Fibroblast of lung (primary cell): Measurements from ENCODE around the gene ITPR2. TPM values are rescaled to one million over a fixed set of nuclear protein-coding genes. Genes with fewer than 3 reads are reported as not detected.

Experiments
- DNase-seq, 2 donors: peaks; one replicate each; pipeline versions ENCODE4 v3.0.0 to v3.0.0-alpha.2; 2010; ENCODE audit warnings: low read depth in 2 of 2
- H2AFZ ChIP-seq: 2 replicates; pipeline ENCODE4 v1.5.1; 2012; ENCODE audit warnings: low read length, control low read depth, inconsistent platforms
- H3K27ac ChIP-seq: 2 replicates; pipeline ENCODE4 v1.5.1; 2011; ENCODE audit warnings: low read length, control low read depth; ENCODE audit not compliant: insufficient read depth
- H3K27me3 ChIP-seq: 2 replicates; pipeline ENCODE4 v1.5.1; 2011; ENCODE audit warnings: mild to moderate bottlenecking, low read length; ENCODE audit not compliant: control insufficient read depth, insufficient read depth
- H3K36me3 ChIP-seq: 2 replicates; pipeline ENCODE4 v1.5.1; 2011; ENCODE audit warnings: low read length; ENCODE audit not compliant: control insufficient read depth, insufficient read depth
- H3K4me1 ChIP-seq: 2 replicates; pipeline ENCODE4 v1.5.1; 2011; ENCODE audit warnings: low read length; ENCODE audit not compliant: control insufficient read depth, insufficient read depth; ENCODE audit errors: extremely low read depth
- H3K4me2 ChIP-seq: 2 replicates; pipeline ENCODE4 v1.5.1; 2011; ENCODE audit warnings: low read length, control low read depth; ENCODE audit not compliant: insufficient read depth; ENCODE audit errors: extremely low read depth
- H3K4me3 ChIP-seq, 4 experiments: fragments of 200-600 bp in 1 of 4; sonication (generic) in 1 of 4; replicated peaks in 1 of 4; 2 replicates each; pipeline ENCODE4 v1.5.1; 2011 to 2016; ENCODE audit warnings: low read length in 4 of 4, low read depth in 3 of 4, mild to moderate bottlenecking in 3 of 4, control low read depth in 2 of 4, inconsistent platforms in 1 of 4, mixed read lengths in 1 of 4; ENCODE audit not compliant: insufficient read depth in 1 of 4; ENCODE audit errors: control extremely low read depth in 1 of 4
- H3K79me2 ChIP-seq: 2 replicates; pipeline ENCODE4 v1.5.1; 2012; ENCODE audit warnings: mild to moderate bottlenecking, low read length, inconsistent platforms; ENCODE audit not compliant: control insufficient read depth, insufficient read depth
- H3K9ac ChIP-seq: 2 replicates; pipeline ENCODE4 v1.5.1; 2011; ENCODE audit warnings: mild to moderate bottlenecking, low read length, control low read depth; ENCODE audit not compliant: insufficient read depth
- H3K9me3 ChIP-seq: 2 replicates; pipeline ENCODE4 v1.5.1; 2012; ENCODE audit warnings: low read depth, low read length; ENCODE audit not compliant: control insufficient read depth, insufficient read depth
- H4K20me1 ChIP-seq: 2 replicates; pipeline ENCODE4 v1.5.1; 2011; ENCODE audit warnings: low read length; ENCODE audit not compliant: control insufficient read depth, insufficient read depth; ENCODE audit errors: extremely low read depth
- EZH2 ChIP-seq: IDR thresholded peaks from 2 replicates; pipeline ENCODE4 v1.5.1; 2012; ENCODE audit warnings: low read length, control low read depth, mild to moderate bottlenecking; ENCODE audit errors: missing control alignments
- polyA plus RNA-seq, 2 donors: library from polyadenylated mRNA; depleted of rRNA in 1 of 2; stranded (reverse) in 1 of 2; unstranded in 1 of 2; fragments of >200 nt; gene quantifications; 2 replicates each; pipeline ENCODE4 v1.2.1, GENCODE V29; 2011 to 2012; ENCODE audit warnings: missing spikeins in 1 of 2
- total RNA-seq: library from RNA; depleted of rRNA; stranded (reverse); fragments of >200 nt; gene quantifications from 2 replicates; pipeline ENCODE4 v1.2.1, GENCODE V29; 2014
- TF ChIP-seq, protein P1 (sequence below), 2 donors: IDR thresholded peaks in 1 of 2; conservative IDR thresholded peaks in 1 of 2; 1 replicate in 1 of 2; 2 replicates in 1 of 2; pipeline ENCODE4 v1.5.1; 2011 to 2012; ENCODE audit warnings: low read length in 2 of 2, control low read depth in 1 of 2, inconsistent platforms in 1 of 2, low read depth in 1 of 2, mild to moderate bottlenecking in 1 of 2

The ITPR2 gene
- total and polyA plus RNA-seq, 2 donors (not counting 1 experiment from before 2014, with no cell fraction given) = 5.1 to 24.6 TPM

DNA sequence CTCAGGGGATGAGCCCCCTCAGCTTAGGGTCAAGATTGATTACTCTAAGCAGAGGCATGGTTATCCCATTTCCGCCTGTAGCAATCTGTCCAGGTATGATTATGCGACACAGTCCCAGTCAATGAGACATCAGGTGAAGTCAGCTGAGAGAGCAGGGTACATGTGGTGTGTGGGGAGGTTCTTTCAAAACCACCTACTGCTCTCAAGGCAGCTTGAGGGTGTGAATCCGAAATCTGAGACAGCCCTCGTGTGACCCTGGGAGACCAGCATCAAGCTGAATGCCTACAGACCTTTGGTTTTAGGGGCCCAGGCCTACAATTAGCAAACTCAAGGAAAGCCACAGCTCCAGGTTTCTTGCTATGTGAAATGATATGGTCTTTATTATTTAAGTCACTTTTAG, 275.7 kb downstream of the ITPR2 start:
- H3K4me3 ChIP-seq = no peak overlapping the region
- no peak overlapping the region for H3K4me2 ChIP-seq
- no peaks in the 10 kb centered on the region for H3K4me1 ChIP-seq
- H4K20me1 ChIP-seq = no peaks in the 10 kb centered on the region
- no peak overlapping the region for H2AFZ ChIP-seq
- H3K9me3 ChIP-seq = no peaks in the 10 kb centered on the region
- no peak overlapping the region for H3K9ac ChIP-seq
- TF ChIP-seq EZH2 = no peak
- TF ChIP-seq, protein P1, sequence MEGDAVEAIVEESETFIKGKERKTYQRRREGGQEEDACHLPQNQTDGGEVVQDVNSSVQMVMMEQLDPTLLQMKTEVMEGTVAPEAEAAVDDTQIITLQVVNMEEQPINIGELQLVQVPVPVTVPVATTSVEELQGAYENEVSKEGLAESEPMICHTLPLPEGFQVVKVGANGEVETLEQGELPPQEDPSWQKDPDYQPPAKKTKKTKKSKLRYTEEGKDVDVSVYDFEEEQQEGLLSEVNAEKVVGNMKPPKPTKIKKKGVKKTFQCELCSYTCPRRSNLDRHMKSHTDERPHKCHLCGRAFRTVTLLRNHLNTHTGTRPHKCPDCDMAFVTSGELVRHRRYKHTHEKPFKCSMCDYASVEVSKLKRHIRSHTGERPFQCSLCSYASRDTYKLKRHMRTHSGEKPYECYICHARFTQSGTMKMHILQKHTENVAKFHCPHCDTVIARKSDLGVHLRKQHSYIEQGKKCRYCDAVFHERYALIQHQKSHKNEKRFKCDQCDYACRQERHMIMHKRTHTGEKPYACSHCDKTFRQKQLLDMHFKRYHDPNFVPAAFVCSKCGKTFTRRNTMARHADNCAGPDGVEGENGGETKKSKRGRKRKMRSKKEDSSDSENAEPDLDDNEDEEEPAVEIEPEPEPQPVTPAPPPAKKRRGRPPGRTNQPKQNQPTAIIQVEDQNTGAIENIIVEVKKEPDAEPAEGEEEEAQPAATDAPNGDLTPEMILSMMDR (conservative IDR thresholded peaks at IDR 0.05 in 1 of 2, IDR thresholded peaks at IDR 0.05 in 1 of 2; ENCODE audit: low read depth in 1 of 2, low read length in 2 of 2) = no peak
- H3K27me3 ChIP-seq = no peaks in the 10 kb centered on the region
- H3K27ac ChIP-seq = no peak overlapping the region
- H3K79me2 ChIP-seq = no peaks in the 10 kb centered on the region
- no peak for DNase-seq
- no peaks in the 10 kb centered on the region for H3K36me3 ChIP-seq

DNA sequence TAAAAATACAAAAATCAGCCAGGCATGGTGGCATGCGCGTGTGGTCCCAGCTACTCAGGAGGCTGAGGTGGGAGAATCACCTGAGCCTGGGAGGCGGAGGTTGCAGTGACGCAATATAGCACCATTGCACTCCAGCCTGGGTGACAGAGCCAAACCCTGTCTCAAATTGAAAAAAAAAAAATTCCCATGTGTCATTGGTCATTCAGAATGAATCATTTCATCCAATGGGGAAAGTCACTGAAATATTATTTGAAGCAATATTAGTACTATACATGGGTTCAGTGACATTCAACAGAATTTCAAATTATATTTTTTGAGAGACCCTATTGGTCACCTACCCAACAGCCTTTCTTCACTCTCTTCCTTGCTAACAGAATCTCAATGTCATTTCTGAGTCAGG, 276.1 kb downstream of the ITPR2 start:
- Histone ChIP-seq H3K79me2 (no peaks in the 10 kb centered on the region), H3K27me3 (no peaks in the 10 kb centered on the region), H3K9me3 (no peaks in the 10 kb centered on the region), H3K9ac (no peak overlapping the region), H4K20me1 (no peaks in the 10 kb centered on the region), H3K36me3 (no peaks in the 10 kb centered on the region), H3K27ac (no peak overlapping the region), H3K4me1 (no peaks in the 10 kb centered on the region), H2AFZ (no peak overlapping the region), H3K4me3 (no peak overlapping the region), H3K4me2 (no peak overlapping the region)
- TF ChIP-seq EZH2 = no peak
- TF ChIP-seq, protein P1 (conservative IDR thresholded peaks at IDR 0.05 in 1 of 2, IDR thresholded peaks at IDR 0.05 in 1 of 2; ENCODE audit: low read depth in 1 of 2, low read length in 2 of 2) = no peak
- DNase-seq = no peak

DNA sequence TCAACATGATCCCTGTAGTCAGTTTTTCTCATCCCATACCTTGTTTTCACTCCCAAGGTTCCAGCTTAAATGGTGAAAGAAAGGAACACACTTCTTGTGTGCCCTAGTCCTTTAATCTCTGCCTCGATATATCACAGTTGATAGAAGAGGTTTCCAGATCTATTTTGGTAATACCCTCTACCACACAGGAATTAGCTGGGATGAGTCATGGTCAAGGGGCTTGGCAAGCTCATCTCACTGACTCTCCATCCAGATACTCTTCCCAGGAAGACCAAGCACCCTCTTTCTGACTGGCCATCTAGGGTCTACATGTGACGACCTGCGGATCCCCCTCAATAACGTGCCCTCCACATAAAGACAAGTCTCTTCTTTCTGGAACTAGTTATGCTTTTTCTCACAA, 277.9 kb downstream of the ITPR2 start:
- Histone ChIP-seq H3K79me2 (no peaks in the 10 kb centered on the region), H3K4me2 (no peak overlapping the region), H3K36me3 (no peaks in the 10 kb centered on the region), H2AFZ (no peak overlapping the region), H3K27me3 (no peaks in the 10 kb centered on the region), H3K4me1 (no peaks in the 10 kb centered on the region), H4K20me1 (no peaks in the 10 kb centered on the region), H3K4me3 (no peak overlapping the region), H3K9ac (no peak overlapping the region), H3K27ac (no peak overlapping the region), H3K9me3 (no peaks in the 10 kb centered on the region)
- TF ChIP-seq, protein P1 (conservative IDR thresholded peaks at IDR 0.05 in 1 of 2, IDR thresholded peaks at IDR 0.05 in 1 of 2; ENCODE audit: low read depth in 1 of 2, low read length in 2 of 2) = no peak
- peak in 1 of 2 donors; percentile 66 for DNase-seq
